Activated CD4-positive, CD25-positive, alpha-beta regulatory T cell treated with anti-CD3 and anti-CD28 coated beads, Interleukin-2, amount 50 U/mL, for 16 hours (primary cell): Measurements from ENCODE around the gene BST1.
"Not testable (repeated sequence)": the region's sequence is repeated elsewhere in the genome, so short reads cannot be mapped to it uniquely, and the experiment has no call there.

Experiments
- DNase-seq: peaks from one replicate; pipeline ENCODE4 v3.0.0-alpha.2; 2020; ENCODE audit warnings: low read depth, low spot score

The BST1 gene

DNA sequence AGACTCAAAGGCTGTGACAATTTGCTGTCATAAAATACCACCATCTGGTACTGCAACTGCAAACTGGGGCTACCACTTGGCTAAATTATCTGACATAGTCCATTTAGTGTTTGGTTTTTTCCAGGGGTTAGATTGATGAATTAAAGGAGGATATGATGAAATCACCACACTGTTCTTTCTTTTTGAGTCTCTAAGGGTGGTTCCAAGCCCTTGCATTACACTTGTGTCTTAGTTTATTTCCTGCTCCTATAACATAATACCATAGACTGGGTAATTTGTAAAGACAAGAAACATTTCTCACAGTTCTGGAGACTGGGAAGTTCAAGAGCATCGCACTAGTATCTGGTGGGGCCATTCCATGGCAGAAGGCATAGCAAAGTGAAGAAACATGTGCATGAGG is 43.2 kb downstream of the BST1 start:
- no peak for DNase-seq

DNA sequence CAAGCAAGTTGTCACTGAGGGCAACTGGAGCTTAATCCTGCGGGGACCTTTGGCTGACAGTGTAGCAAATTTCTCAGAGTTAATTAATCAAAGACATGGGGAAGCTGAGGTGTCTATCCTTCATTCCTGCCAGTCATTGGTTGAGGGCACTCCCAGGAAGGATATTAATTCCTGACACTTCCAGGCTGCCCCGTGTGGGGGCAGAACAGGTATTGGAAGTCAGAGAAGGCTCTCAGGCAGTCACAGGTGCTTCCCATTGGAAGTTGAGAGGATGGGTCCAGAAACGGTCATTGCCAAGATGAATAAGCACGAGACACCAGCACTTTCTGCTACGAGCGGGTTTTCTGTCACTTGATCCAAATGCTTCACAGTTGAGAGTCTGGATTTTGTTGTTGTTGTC is 46.1 kb downstream of the BST1 start:
- DNase-seq, result no peak

DNA sequence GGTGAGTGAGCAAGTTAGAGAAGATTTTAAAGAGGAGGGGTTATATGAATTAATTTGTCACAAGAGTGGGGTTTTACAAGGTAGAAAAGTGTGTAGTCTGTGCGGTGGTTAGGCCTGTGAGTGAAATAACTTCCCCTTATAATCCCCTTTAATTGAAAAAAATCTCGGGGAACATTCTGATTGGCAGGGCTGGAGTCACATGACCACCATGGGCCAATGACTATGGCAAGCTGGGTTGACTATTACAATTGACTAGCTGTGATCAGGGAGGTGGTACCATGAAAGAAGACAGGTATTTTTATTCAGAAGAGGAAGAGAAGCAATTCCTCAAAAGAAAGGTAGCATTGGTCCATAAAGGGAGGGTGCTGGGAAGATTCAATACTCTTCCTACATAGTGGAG is 48.3 kb downstream of the BST1 start:
- no peak for DNase-seq

DNA sequence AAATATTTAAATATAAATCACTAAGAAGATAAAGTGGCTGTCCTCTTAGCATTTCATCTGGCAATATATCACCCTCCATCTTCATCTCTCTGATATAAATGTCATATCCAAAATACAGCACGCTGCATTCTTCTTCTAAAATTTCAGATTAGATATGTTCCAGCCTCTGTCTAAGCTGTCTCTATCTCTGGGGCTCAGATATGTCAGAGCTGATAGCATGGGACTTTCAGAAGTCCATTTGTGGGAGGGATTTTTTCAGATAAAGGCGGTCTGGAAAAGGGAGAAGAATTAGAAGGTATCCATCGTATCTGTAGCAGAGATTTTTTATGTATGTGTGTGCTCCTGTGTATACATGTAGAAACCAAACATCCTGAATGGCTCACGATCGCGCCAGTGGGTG is 50.2 kb downstream of the BST1 start:
- DNase-seq, result no peak

DNA sequence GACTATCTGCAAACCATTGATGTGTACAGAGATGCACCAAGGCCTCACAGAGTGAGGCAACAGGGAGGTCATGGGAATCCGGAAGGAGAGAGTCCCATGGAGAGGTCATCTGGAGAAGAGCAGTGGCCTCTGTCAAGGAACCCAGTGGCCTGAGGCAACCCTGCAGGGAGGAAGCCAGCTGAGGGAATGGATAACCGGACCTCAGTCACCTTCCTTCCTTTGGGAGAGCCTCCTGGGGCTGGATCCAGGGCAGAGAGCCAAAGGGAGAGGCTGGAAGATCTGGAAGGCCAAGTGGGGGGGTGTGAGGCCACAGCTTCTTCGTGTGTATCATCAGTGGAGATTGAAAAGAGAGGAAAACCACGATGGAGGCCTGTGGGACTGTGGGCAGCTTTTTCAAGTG is 50.9 kb downstream of the BST1 start:
- no peak for DNase-seq

DNA sequence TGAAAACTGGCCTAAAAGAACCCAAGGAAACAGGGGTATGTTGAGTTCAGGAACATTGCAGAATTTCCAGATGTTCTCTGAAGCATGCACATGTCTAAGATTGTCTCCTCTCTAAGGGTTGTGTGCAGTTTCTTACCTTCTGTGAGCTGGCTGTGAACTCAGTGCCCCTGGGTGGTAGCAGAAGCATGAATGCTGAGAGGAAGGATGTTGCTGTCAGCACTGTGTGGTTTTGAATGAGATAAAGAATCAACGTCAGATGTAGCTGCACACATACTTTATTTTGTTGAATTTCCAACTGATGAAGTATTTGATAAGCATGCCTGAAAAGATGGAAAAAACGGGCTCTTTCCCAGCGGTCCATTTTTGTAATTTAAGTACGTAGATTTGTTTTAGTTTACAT is 51.5 kb downstream of the BST1 start:
- DNase-seq, result no peak

DNA sequence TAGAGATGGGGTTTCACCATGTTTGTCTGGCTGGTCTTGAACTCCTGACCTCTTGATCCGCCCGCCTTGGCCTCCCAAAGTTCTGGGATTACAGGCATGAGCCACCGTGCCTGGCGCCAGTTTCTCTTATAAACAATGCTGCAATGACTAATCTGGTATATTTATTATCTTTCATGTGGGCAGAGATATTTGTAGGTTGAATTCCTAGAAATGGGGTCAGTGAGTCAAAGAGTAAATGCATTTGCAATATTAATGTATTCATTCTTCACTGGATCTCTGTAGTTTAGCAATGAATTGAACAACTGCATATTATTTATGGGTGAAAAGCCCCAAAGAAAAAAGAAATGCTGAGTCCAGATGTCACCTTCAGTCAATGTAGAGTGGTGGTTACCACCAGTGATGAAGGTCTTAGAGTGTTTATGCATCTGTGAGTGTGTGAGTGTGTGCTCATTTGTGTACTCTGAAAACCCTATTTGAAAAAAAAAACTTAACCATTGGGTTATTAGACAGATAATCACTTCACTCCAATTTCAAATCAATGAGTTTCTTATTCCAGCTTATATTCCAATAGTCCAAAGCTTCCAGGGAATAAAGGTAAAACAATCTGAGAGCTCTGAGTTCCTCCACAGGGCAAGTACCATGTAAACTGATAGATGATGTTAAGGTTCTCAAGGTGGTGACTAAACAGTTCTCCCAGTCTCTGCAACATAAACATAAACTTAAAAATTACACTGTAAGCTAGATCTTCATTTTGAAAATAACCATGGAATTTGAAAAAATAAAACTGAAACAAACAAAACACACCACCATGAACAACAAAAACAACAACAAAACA is 52.7 kb downstream of the BST1 start:
- no peak for DNase-seq

DNA sequence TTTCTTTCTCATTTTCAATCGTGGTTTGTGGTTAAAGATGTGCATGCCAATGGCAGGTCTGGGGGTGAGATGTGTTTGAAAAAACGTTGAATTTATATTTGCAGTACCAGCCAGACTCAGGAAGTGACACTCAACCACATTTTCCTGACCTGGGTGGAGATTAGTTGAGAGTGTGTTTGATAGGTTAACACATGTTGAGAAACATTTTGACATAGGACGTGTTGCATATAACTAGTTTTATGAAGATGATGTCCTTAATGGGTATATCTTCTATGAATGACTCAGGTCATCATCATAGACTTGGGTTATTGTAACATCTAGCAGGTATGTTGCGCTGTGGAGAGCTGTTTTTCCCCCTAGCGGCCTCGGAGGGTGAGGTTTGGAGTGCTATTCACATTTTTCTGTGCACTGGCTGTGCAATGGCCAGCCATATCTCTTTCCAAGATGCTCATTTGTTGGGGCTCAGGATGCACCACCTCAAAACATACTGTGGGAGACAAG is 53.5 kb downstream of the BST1 start:
- peak; percentile 58 for DNase-seq

DNA sequence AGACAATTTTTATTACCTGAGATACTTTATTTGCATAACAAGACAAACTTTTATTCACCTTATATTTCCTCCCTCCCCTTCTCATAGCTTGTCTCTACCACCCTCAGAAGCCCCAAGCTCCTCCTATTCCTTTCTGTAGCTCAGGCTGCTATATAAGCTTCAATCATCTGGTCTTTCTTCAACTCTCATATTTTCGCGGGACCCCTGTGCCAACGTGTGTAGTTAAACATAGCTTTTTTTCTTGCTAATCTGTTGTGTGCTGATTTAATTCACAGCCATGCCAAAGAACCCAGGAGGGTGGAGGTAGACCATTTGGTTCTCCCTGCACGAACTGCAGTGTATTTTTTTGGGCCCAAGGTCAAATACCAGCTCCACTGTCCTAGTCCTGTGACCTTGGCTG is 54.2 kb downstream of the BST1 start:
- no peak for DNase-seq

DNA sequence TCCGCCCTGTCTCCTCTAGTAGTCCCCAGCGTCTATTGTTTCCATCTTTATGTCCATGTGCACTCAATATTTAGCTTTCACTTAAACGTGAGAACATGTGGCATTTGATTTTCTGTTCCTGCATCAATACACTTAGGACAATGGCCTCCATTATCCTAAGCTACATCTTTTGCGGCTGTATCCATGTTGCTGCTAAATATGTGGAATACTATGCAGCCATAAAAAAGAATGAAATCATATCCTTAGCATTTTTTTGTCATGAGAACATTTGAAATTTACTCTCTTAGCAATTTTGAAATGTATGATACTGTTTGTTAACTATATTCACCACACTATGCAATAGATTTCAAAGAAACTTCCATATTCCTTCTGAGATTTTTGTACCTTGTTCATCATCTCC is 55.4 kb downstream of the BST1 start:
- DNase-seq, result no peak

DNA sequence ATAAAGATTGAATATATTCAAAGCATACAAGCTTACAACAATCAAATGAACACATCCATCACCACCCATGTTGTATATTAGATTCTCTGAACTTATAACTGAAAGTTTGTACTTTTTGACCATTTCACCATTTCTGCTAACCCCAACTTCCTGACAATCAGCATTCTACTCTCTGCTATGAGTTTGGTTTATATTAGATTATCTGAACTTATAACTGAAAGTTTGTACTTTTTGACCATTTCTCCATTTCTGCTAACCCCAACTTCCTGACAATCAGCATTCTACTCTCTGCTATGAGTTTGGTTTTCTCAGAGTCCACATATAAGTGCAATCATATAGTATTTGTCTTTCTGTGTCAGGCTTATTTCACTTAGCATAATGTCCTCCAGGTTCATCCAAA is 59.6 kb downstream of the BST1 start:
- DNase-seq, result not testable (repeated sequence)

DNA sequence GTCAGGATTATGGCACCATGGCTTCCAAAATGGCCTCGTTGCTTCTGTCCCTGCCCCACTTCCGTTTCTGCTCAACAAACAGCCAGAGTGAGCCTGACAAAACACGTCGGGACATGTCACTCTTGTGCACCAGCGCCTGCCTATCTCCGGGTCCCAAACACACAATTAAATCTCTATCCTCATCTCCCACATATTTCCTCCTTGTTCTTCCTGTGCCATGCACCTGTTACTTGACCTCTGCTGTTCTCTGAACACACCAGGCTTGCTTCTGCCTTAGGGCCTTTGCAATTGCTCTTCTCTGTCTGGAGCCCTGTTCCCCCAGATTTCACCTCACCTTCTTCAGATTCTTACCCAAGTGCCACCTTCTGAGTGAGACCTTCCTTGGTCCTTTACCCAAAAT is 62.5 kb downstream of the BST1 start:
- no peak for DNase-seq

DNA sequence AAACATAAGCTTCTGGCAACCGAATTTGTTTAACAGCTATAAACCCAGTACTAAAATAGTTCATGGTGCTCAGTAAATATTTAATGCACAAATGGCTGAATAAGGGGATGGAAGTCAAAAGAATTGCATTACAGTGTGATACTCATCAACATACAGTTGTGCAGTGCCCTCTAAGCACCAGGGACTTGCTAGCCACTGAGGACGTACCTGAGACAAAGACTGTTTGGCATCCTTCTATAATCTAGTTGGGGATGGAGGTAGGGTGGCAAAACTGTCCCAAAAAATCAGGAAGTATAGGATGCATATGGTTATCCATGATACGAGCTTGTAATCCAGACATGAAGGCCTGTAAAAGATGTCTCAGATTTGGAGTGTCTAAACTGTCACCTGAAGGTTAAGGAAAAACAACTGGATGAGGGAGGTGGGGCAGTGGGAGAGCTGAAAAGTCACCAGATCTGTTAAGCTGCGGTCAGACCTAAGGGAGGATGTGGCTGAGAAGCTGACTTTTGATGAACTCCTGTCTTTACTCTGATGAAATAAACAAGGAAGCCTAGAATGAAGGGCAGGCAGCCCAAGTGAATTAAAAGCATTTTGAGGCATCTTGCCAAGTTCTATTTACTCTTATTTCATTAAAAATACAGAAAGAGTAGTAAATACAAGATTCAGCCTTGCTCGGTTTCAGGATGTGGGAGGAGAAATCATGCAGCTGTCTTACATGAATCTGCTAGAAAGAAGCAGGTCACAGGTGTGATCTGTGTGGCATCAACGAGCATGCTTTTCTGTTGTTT is 63.2 kb downstream of the BST1 start:
- no peak for DNase-seq

DNA sequence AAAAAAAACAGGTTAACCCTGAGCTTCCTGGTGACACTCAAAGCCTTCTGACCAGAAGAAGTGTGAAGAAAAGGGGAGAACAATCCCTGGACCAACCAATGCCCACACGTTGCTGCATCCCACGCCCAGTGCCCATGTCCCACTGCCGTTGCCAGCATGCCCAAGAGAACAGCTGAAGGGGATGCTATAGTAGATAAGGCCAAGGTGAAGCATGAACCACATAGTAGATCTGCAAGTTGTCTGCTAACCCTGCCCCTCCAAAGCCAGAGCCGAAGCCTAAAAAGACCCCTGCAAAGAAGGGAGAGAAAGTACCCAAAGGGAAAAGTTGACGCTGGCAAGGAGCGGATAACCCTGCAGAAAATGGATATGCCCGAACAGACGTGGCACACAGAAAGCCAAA is 64.0 kb downstream of the BST1 start:
- no peak for DNase-seq

DNA sequence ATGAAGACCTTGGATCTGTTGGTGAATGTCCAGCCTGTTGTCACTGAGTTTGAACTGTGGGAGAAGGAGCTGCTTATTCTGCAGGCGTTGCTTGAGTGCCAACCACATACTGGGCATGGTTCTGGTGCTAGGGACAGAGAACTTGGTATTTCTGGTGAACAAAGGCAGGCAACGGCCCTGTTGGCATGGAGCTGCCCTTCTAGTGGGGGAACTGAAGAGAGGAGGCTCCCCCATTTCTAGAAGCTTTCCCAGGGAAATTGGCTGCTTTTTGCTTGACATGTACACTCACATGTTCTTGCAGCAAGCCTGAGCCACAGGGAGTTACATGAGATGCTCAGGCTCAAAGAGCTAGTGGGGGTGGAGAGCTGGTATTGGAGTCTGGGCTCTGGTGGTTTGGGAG is 66.3 kb downstream of the BST1 start:
- DNase-seq, result no peak

DNA sequence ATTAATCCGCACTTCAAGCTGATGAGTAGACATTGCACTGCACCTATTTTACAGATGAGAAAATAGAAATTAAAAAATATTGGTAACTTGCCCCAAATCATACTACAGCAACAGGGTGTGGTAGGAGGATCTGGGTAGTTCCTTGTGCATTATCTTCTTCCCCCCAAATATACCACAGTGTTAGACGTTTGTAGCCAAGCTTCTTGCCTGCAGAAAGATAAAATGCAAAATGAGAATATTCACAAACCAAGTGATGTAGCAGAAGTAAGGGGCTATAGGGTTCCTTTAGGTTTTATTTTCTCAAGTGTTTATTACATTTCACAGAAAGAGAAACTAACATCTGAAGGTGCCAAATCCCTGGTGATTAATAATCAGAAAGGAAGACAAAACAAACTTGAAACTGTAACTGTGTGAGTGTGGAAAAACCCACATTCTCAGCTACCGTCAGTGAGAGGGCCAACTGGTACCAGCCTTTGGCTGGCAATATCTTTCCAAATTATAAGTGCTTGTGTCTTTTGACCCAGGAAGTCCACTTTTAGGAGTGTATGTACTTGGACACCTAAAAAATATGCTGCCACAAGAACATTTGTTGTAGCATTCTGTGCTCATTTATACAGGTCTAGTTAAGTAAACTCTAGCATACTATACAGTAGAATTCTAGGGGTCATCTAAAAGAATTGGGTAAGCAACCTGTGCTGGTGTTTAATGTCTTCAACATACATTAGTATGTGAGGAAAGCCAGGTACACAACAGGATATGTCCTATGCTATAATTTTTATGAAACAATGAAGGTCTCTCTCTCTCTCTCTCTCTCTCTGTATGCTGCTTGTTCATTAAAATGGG is 68.6 kb downstream of the BST1 start:
- DNase-seq, result no peak

DNA sequence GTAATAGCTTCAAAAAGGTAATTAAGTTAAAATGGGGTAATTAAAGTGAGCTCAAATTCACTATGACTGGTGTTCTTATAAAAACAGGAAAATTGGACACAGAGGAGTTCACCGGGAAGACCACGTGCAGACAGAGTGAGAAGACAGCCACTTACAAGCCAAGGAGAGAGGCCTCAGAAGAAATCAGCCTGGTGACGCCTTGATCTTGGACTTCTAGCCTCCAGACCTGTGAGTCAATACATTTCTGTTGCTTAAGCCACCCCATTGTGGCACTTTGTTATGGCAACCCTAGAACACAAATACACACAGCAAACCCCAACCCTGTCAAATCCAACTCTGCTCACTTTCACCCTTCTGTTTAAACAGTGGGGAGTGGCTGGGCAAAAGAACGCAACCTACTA is 71.2 kb downstream of the BST1 start:
- DNase-seq, result no peak

DNA sequence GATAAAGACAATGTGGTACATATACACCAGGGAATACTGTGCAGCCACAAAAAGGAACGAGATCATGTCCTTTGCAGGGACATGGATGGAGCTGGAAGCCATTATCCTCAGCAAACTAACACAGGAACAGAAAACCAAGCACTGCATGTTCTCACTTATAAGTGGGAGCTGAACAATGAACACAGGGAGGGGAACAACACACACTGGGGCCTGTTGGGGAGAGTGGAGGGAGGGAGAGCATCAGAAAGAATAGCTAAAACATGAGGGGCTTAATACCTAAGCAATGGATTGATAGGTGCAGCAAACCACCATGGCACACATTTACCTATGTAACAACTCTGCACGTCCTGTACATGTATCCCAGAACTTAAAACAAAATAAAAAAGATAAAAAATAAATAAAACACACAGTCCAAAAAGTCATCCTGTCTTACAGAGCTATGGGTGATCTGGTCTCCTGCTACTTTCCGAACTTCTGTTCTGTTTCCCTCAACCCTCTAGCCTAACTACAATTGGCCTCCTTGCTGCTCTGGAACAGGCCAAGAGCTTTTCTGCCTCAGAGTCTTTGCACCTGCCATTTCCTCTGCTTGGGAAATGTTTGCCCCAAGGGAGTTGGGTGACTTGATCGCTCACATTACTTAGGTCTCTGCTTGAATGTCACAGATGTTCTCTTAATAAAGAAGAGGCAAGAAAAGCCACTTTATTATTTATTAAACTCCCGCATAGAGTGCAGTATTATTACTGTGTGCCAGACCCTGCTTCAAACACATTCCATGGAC is 74.2 kb downstream of the BST1 start:
- no peak for DNase-seq

DNA sequence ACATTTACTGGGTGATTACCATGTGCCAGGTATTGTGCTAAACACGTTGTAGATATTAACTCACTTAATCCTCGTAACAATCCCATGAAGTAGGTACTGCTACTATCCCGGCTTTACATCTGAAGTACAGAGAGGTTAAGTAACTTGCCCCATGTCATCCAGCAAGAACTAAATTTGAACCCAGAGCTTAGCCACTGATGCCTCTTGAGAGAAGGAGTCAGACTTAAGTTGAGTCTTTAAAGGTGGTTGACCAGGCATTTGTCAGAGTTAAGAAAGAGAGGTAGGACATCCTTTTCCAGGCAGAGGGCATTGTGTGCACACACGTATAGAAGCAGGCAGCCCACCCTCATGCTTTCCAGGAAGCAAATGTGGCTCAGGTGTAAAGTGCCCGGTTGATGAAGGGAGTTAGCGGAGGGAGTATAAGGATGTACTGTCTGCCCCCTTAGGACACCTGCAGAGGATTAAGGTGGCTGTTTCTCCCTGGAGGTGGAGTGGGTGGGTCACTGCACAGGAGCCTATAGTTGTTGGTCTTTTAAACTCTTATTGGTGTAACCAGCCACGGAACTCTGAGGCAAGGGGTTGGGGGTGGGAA is 74.9 kb downstream of the BST1 start:
- no peak for DNase-seq

DNA sequence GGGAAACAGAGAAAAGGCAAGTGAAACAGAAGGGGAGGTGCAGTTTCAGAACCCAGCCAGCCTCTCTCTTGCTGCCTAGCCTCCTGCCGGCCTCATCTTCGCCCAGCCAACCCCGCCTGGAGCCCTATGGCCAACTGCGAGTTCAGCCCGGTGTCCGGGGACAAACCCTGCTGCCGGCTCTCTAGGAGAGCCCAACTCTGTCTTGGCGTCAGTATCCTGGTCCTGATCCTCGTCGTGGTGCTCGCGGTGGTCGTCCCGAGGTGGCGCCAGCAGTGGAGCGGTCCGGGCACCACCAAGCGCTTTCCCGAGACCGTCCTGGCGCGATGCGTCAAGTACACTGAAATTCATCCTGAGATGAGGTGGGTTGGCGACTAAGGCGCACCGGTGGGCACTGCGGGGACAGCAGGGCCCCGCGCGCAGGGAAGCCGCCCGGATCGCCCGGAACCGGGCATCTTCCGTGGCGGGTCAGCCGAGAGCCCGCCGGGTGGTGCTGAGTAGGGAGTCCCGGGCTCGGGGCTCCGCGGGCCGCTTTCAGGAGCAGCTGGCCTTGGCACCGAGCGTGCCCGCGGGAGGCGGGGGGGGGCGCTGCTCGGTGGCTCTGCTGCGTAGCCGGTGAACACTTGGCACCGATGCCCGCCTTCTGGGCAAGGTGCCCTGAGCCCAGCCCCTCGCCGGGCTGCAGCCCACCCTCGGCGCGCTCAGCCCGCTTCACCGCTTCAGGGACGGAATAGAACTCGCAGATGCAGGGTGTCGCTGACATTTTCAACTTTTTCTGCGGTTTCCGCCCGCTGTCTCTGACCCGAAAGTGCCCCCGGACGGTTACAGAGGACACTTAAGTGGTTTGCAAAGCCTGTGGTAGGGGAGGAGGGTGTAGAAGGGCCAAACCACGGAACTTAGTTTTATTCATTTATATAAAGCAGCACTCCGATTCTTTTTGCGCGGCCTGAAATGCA is 75.7 kb downstream of the BST1 start, which contains the start of gene CD38:
TSS of gene CD38 (plus strand) at position 40 of the 953 bp plus-strand sequence. CDS start at position 127, 87 bp downstream.
- DNase-seq, result no peak
